Loucy (cell line): ENCODE measurements around the gene ZSWIM8.

Source experiments
- EZH2phosphoT487 ChIP-seq: fragments of 200-600 bp; IDR thresholded peaks from 2 replicates; pipeline ENCODE4 v1.6.1; 2018; ENCODE audit warnings: antibody characterized with exemption, mild to moderate bottlenecking, moderate library complexity, borderline replicate concordance
- TF ChIP-seq, protein P1 (sequence below): fragments of 200-600 bp; sonication (generic); conservative IDR thresholded peaks from 2 replicates; pipeline ENCODE4 v1.5.1; 2014; ENCODE audit warnings: mild to moderate bottlenecking, antibody characterized with exemption, low read length

DNA sequence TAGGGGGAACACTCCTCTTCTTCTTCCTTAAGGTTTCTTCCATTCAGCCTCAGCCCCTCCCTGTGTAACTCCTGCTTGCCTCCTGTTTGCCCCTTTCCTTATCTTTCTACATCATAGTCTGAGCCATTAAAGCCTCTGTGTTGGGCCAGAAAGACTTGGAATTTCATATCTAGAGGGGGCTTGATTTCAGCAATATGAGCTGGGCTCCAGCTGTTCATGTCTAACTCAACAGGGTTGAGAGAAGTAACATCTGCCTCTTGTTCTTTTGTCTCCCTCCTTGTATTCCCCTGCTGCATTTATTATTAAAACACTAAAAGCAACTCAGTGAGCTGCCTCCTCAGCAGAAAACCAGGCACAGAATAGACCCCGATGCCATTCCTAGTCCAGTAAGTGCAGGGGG lies 23.6 kb upstream of the ZSWIM8 start:
- TF ChIP-seq, protein P1, sequence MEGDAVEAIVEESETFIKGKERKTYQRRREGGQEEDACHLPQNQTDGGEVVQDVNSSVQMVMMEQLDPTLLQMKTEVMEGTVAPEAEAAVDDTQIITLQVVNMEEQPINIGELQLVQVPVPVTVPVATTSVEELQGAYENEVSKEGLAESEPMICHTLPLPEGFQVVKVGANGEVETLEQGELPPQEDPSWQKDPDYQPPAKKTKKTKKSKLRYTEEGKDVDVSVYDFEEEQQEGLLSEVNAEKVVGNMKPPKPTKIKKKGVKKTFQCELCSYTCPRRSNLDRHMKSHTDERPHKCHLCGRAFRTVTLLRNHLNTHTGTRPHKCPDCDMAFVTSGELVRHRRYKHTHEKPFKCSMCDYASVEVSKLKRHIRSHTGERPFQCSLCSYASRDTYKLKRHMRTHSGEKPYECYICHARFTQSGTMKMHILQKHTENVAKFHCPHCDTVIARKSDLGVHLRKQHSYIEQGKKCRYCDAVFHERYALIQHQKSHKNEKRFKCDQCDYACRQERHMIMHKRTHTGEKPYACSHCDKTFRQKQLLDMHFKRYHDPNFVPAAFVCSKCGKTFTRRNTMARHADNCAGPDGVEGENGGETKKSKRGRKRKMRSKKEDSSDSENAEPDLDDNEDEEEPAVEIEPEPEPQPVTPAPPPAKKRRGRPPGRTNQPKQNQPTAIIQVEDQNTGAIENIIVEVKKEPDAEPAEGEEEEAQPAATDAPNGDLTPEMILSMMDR, result no peak
- no peak for TF ChIP-seq EZH2phosphoT487
